Measurements from ENCODE around the gene C2CD4B. TPM values are rescaled to one million over a fixed set of nuclear protein-coding genes. Genes with fewer than 3 reads are reported as not detected.

The C2CD4B gene
- total and polyA plus RNA-seq, 4 donors, result 0.17 to 1.8 (median 0.66) TPM

GRCh38 chr15:62211348-62211747 is 46.3 kb upstream of the C2CD4B start:
- H3K9me3 ChIP-seq (ENCODE audit: control insufficient read depth in 4 of 4, low read length in 3 of 4), result peaks cover 0 to under 1% (median 0%) of the 10 kb centered on the region in 4 donors
- H3K27ac ChIP-seq (ENCODE audit: low read depth in 1 of 2, low read length in 2 of 2), result no peak overlapping the region
- peaks cover 0 to 17% (median 10%) of the 10 kb centered on the region in 4 donors for H3K4me1 ChIP-seq (ENCODE audit: control insufficient read depth in 4 of 4, insufficient read depth in 4 of 4, low read length in 3 of 4)
- no peaks in the 10 kb centered on the region for H3K27me3 ChIP-seq (ENCODE audit: control insufficient read depth in 4 of 4, insufficient read depth in 4 of 4, low read length in 3 of 4)
- no peak for DNase-seq (ENCODE audit: low spot score)
- H3K4me3 ChIP-seq (ENCODE audit: low read depth in 1 of 3, low read length in 3 of 3), result no peak overlapping the region
- no peak overlapping the region for H3K9ac ChIP-seq (ENCODE audit: low read depth in 1 of 2, low read length in 2 of 2)
- H3K36me3 ChIP-seq (ENCODE audit: control insufficient read depth in 4 of 4, insufficient read depth in 3 of 4, low read depth in 1 of 4, low read length in 3 of 4), result no peaks in the 10 kb centered on the region
- 42% methylated on average over 2 of the region's 2 CpGs for WGBS
- TF ChIP-seq FOXA2 (IDR thresholded peaks at IDR 0.05) (no peak), SP1 (IDR thresholded peaks at IDR 0.05) (no peak), TAF1 (conservative IDR thresholded peaks at IDR 0.05) (no peak), REST (IDR thresholded peaks at IDR 0.05) (no peak), RXRA (IDR thresholded peaks at IDR 0.05) (no peak), FOXA1 (IDR thresholded peaks at IDR 0.05) (no peak)
- TF ChIP-seq, protein P1, sequence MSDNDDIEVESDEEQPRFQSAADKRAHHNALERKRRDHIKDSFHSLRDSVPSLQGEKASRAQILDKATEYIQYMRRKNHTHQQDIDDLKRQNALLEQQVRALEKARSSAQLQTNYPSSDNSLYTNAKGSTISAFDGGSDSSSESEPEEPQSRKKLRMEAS (IDR thresholded peaks at IDR 0.05), result no peak
- TF ChIP-seq, protein P2, sequence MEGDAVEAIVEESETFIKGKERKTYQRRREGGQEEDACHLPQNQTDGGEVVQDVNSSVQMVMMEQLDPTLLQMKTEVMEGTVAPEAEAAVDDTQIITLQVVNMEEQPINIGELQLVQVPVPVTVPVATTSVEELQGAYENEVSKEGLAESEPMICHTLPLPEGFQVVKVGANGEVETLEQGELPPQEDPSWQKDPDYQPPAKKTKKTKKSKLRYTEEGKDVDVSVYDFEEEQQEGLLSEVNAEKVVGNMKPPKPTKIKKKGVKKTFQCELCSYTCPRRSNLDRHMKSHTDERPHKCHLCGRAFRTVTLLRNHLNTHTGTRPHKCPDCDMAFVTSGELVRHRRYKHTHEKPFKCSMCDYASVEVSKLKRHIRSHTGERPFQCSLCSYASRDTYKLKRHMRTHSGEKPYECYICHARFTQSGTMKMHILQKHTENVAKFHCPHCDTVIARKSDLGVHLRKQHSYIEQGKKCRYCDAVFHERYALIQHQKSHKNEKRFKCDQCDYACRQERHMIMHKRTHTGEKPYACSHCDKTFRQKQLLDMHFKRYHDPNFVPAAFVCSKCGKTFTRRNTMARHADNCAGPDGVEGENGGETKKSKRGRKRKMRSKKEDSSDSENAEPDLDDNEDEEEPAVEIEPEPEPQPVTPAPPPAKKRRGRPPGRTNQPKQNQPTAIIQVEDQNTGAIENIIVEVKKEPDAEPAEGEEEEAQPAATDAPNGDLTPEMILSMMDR (IDR thresholded peaks at IDR 0.05; ENCODE audit: low read depth, low read length, missing input control), result no peak

- no peak for DNase-seq (ENCODE audit: low spot score)
- WGBS, result 90% methylated on average over 5 of the region's 5 CpGs
- no peaks in the 10 kb centered on the region for H3K9me3 ChIP-seq (ENCODE audit: control insufficient read depth in 4 of 4, low read length in 3 of 4)
- no peak overlapping the region for H3K4me3 ChIP-seq (ENCODE audit: low read depth in 1 of 3, low read length in 3 of 3)
- H3K36me3 ChIP-seq (ENCODE audit: control insufficient read depth in 4 of 4, insufficient read depth in 3 of 4, low read depth in 1 of 4, low read length in 3 of 4), result no peaks in the 10 kb centered on the region
- no peak overlapping the region for H3K9ac ChIP-seq (ENCODE audit: low read depth in 1 of 2, low read length in 2 of 2)
- peaks cover 0 to 17% (median 10%) of the 10 kb centered on the region in 4 donors for H3K4me1 ChIP-seq (ENCODE audit: control insufficient read depth in 4 of 4, insufficient read depth in 4 of 4, low read length in 3 of 4)
- TF ChIP-seq HNF4G (IDR thresholded peaks at IDR 0.05), result no peak
- H3K27me3 ChIP-seq (ENCODE audit: control insufficient read depth in 4 of 4, insufficient read depth in 4 of 4, low read length in 3 of 4), result no peaks in the 10 kb centered on the region
- H3K27ac ChIP-seq (ENCODE audit: low read depth in 1 of 2, low read length in 2 of 2), result no peak overlapping the region
Observed at GRCh38 chr15:62209821-62210220, 44.7 kb upstream of the C2CD4B start.

GRCh38 chr15:62209322-62209721 is 44.2 kb upstream of the C2CD4B start:
- no peak overlapping the region for H3K27ac ChIP-seq (ENCODE audit: low read depth in 1 of 2, low read length in 2 of 2)
- H3K9ac ChIP-seq (ENCODE audit: low read depth in 1 of 2, low read length in 2 of 2), result no peak overlapping the region
- WGBS, result 95% methylated on average over 1 of the region's 1 CpG
- no peak for DNase-seq (ENCODE audit: low spot score)
- H3K4me1 ChIP-seq (ENCODE audit: control insufficient read depth in 4 of 4, insufficient read depth in 4 of 4, low read length in 3 of 4), result peaks cover 0 to 17% (median 10%) of the 10 kb centered on the region in 4 donors
- no peaks in the 10 kb centered on the region for H3K9me3 ChIP-seq (ENCODE audit: control insufficient read depth in 4 of 4, low read length in 3 of 4)
- no peaks in the 10 kb centered on the region for H3K27me3 ChIP-seq (ENCODE audit: control insufficient read depth in 4 of 4, insufficient read depth in 4 of 4, low read length in 3 of 4)
- no peak overlapping the region for H3K4me3 ChIP-seq (ENCODE audit: low read depth in 1 of 3, low read length in 3 of 3)
- H3K36me3 ChIP-seq (ENCODE audit: control insufficient read depth in 4 of 4, insufficient read depth in 3 of 4, low read depth in 1 of 4, low read length in 3 of 4), result no peaks in the 10 kb centered on the region
- TF ChIP-seq RAD21 (IDR thresholded peaks at IDR 0.05) (no peak), FOXA2 (IDR thresholded peaks at IDR 0.05) (no peak), FOXA1 (IDR thresholded peaks at IDR 0.05) (no peak), REST (IDR thresholded peaks at IDR 0.05) (no peak), SP1 (IDR thresholded peaks at IDR 0.05) (no peak), ZBTB33 (IDR thresholded peaks at IDR 0.05) (no peak), HNF4G (IDR thresholded peaks at IDR 0.05) (no peak), YY1 (IDR thresholded peaks at IDR 0.05) (no peak)
- TF ChIP-seq, protein P3, sequence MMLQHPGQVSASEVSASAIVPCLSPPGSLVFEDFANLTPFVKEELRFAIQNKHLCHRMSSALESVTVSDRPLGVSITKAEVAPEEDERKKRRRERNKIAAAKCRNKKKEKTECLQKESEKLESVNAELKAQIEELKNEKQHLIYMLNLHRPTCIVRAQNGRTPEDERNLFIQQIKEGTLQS (IDR thresholded peaks at IDR 0.05), result no peak
- TF ChIP-seq, protein P1 (IDR thresholded peaks at IDR 0.05), result no peak
